GM23248 (cell line): ENCODE results near the gene PDGFC.

Experiments
- EZH2 ChIP-seq: fragments of 200-600 bp; sonication (generic); IDR thresholded peaks from 2 replicates; pipeline ENCODE4 v1.6.1; 2018; ENCODE audit warnings: antibody characterized with exemption, mild to moderate bottlenecking; ENCODE audit not compliant: insufficient read depth, poor library complexity, severe bottlenecking
- EZH2phosphoT487 ChIP-seq: fragments of 200-600 bp; sonication (generic); IDR thresholded peaks from 2 replicates; pipeline ENCODE4 v1.6.1; 2018; ENCODE audit warnings: antibody characterized with exemption, moderate library complexity, mild to moderate bottlenecking, low read depth; ENCODE audit not compliant: insufficient read depth

- TF ChIP-seq EZH2 (no peak), EZH2phosphoT487 (no peak)
These were observed 238.0 kb downstream of the PDGFC start for GRCh38 chr4:156733582-156733981.
